Astrocyte (in vitro differentiated cells and primary cell): ENCODE data around the gene DNAJC13.

Experiments
- CTCF ChIP-seq: IDR thresholded peaks from 2 replicates; pipeline ENCODE4 v1.5.1; 2011; ENCODE audit warnings: low read depth, mild to moderate bottlenecking, inconsistent platforms, low read length, moderate library complexity; ENCODE audit not compliant: insufficient read depth
- EZH2 ChIP-seq: IDR thresholded peaks from 2 replicates; pipeline ENCODE4 v1.6.1; 2012; ENCODE audit warnings: mild to moderate bottlenecking, low read length, inconsistent platforms; ENCODE audit not compliant: insufficient read depth

GRCh38 chr3:132561003-132561402 is 143.7 kb downstream of the DNAJC13 start:
- TF ChIP-seq CTCF = no peak
- TF ChIP-seq EZH2 = no peak
